ENCODE measurements around the gene DNAL1. TPM values are rescaled to one million over a fixed set of nuclear protein-coding genes. Genes with fewer than 3 reads are reported as not detected.
"Not testable (repeated sequence)": the region's sequence is repeated elsewhere in the genome, so short reads cannot be mapped to it uniquely, and the experiment has no call there.

Gene DNAL1
- total RNA-seq, 1 donor from 2014 or later = 11.5 TPM

GRCh38 chr14:73686901-73687300 lies 42.1 kb downstream of the DNAL1 start:
- DNase-seq = no peak
- no peak for ATAC-seq (ENCODE audit: poor library complexity)
- intact Hi-C loops (cut with DNase I) = no loop called here

GRCh38 chr14:73694083-73694482 lies 49.3 kb downstream of the DNAL1 start:
- DNase-seq = no peak
- ATAC-seq (ENCODE audit: poor library complexity) = no peak
- intact Hi-C loops (cut with DNase I) = no loop called here

- DNase-seq = no peak
- no peak for ATAC-seq (ENCODE audit: poor library complexity)
- intact Hi-C loops (cut with DNase I) = no loop called here
Observed at GRCh38 chr14:73695082-73695481, 50.3 kb downstream of the DNAL1 start.

GRCh38 chr14:73695997-73696396 lies 51.2 kb downstream of the DNAL1 start:
- ATAC-seq (ENCODE audit: poor library complexity) (no peak), DNase-seq (no peak)
- intact Hi-C loops (cut with DNase I) = no loop called here

- ATAC-seq (ENCODE audit: poor library complexity) (no peak), DNase-seq (no peak)
- intact Hi-C loops (cut with DNase I) = no loop called here
Observed at GRCh38 chr14:73696466-73697400, 51.9 kb downstream of the DNAL1 start.

- intact Hi-C loops (cut with DNase I) = no loop called here
- DNase-seq = no peak
- ATAC-seq (ENCODE audit: poor library complexity) = no peak
Observed at GRCh38 chr14:73700325-73700724, 55.5 kb downstream of the DNAL1 start.

GRCh38 chr14:73708076-73708475 lies 63.3 kb downstream of the DNAL1 start:
- ATAC-seq (ENCODE audit: poor library complexity); DNase-seq; intact Hi-C loops (cut with DNase I): not testable (repeated sequence)

- intact Hi-C loops (cut with DNase I) = no loop called here
- DNase-seq = no peak
- ATAC-seq (ENCODE audit: poor library complexity) = no peak
Observed at GRCh38 chr14:73709904-73710469, 65.2 kb downstream of the DNAL1 start.

GRCh38 chr14:73710737-73711136 lies 66.0 kb downstream of the DNAL1 start:
- no peak for DNase-seq
- no peak for ATAC-seq (ENCODE audit: poor library complexity)
- intact Hi-C loops (cut with DNase I) = no loop called here

GRCh38 chr14:73712071-73712506 lies 67.3 kb downstream of the DNAL1 start:
- intact Hi-C loops (cut with DNase I) = no loop called here
- no peak for DNase-seq
- no peak for ATAC-seq (ENCODE audit: poor library complexity)

- intact Hi-C loops (cut with DNase I) = no loop called here
- ATAC-seq (ENCODE audit: poor library complexity) (no peak), DNase-seq (no peak)
Observed at GRCh38 chr14:73712540-73713180, 67.9 kb downstream of the DNAL1 start.

GRCh38 chr14:73713206-73713802 lies 68.5 kb downstream of the DNAL1 start:
- ATAC-seq (ENCODE audit: poor library complexity) (no peak), DNase-seq (no peak)
- intact Hi-C loops (cut with DNase I) = no loop called here

GRCh38 chr14:73713803-73714655 lies 69.2 kb downstream of the DNAL1 start, which contains the start of gene PNMA1:
Gene PNMA1, minus strand, starts transcription at chr14:73714384. Its CDS starts 745 bp downstream, at chr14:73713639.
- intact Hi-C loops (cut with DNase I) = no loop called here
- peak; percentile 94 for ATAC-seq (ENCODE audit: poor library complexity)

GRCh38 chr14:73714656-73715081 lies 69.9 kb downstream of the DNAL1 start:
- intact Hi-C loops (cut with DNase I) = no loop called here
- ATAC-seq (ENCODE audit: poor library complexity) (no peak), DNase-seq (no peak)

More at GRCh38 chr14:73713803-73714655, 69.2 kb downstream of the DNAL1 start, which contains the start of gene PNMA1:
- peak; percentile 91 for DNase-seq

- no peak for DNase-seq
- no peak for ATAC-seq (ENCODE audit: poor library complexity)
- intact Hi-C loops (cut with DNase I) = no loop called here
Observed at GRCh38 chr14:73715707-73716106, 70.9 kb downstream of the DNAL1 start.

GRCh38 chr14:73717266-73717665 lies 72.5 kb downstream of the DNAL1 start:
- intact Hi-C loops (cut with DNase I) = no loop called here
- DNase-seq = no peak
- ATAC-seq (ENCODE audit: poor library complexity) = no peak

- ATAC-seq (ENCODE audit: poor library complexity) = no peak
Observed at GRCh38 chr14:73717711-73718417, 73.1 kb downstream of the DNAL1 start.

More at GRCh38 chr14:73717711-73718417, 73.1 kb downstream of the DNAL1 start:
- intact Hi-C loops (cut with DNase I) = no loop called here
- no peak for DNase-seq
